Heart left ventricle (tissue), 13 donors: ENCODE data around the gene EVC2.

Source experiments
- CTCF ChIP-seq, 12 donors: fragments of 200-600 bp; sonication (generic) in 4 of 12; IDR thresholded peaks; one replicate each; pipeline versions ENCODE4 v1.5.0 to v1.8.0; 2018 to 2022; ENCODE audit warnings: antibody characterized with exemption in 12 of 12, mild to moderate bottlenecking in 5 of 12
- POLR2A ChIP-seq, 2 donors: fragments of 450-650 bp; IDR thresholded peaks; one replicate each; pipeline ENCODE4 v1.6.1; 2017; ENCODE audit warnings: antibody characterized with exemption in 2 of 2, mild to moderate bottlenecking in 2 of 2, moderate library complexity in 2 of 2
- donor health status: ischemic (EF 13 %, LVEDD 7.1; RV severe dilation, severe dysfunction).
- donor health status: DM: no; HTN: yes; CAD: no.
- donor health status: DM: no; HTN: no; CAD: no.
- donor health status: ischemic (EF 25% LVEDD 6.9; RV normal size, moderate dysfunction).
- donor health status: ischemic (EF 25% LVEDD 5.7; RV mildly dilated, moderate dysfunction).
- donor health status: ischemic (EF 35%, LVEDD 5.7; RV mildly dilated, moderate dysfunction).
- donor health status: nonischemic (EF 11% LVEDD 7.7; RV severe dilation, severe dysfunction).
- donor health status: DM: yes; HTN: yes; CAD: no.
- donor health status: PGD.
- donor health status: ischemic (EF 29% LVEDD 5.4; RV normal size, mild dysfunction).
- donor health status: nonischemic (EF 23%, LVEDD 6.1; RV moderate dilation, normal function).

- TF ChIP-seq CTCF (IDR thresholded peaks at IDR 0.05) (no peak), POLR2A (IDR thresholded peaks at IDR 0.05) (no peak)
These were observed 71.3 kb downstream of the EVC2 start for GRCh38 chr4:5636766-5637670.
